Pulmonary artery endothelial cell (primary cell): ENCODE results near the gene PCDH9. TPM values are rescaled to one million over a fixed set of nuclear protein-coding genes. Genes with fewer than 3 reads are reported as not detected.

ENCODE experiments used
- DNase-seq: peaks from one replicate; pipeline ENCODE4 v3.0.0-alpha.2; 2011; ENCODE audit warnings: low read depth, low spot score
- total RNA-seq: library from RNA; depleted of rRNA; stranded (reverse); fragments of >200 nt; gene quantifications from 2 replicates; pipeline ENCODE4 v1.2.3, GENCODE V29; 2014

The PCDH9 gene
- total RNA-seq, 1 donor from 2014 or later = 2.9 TPM

DNA sequence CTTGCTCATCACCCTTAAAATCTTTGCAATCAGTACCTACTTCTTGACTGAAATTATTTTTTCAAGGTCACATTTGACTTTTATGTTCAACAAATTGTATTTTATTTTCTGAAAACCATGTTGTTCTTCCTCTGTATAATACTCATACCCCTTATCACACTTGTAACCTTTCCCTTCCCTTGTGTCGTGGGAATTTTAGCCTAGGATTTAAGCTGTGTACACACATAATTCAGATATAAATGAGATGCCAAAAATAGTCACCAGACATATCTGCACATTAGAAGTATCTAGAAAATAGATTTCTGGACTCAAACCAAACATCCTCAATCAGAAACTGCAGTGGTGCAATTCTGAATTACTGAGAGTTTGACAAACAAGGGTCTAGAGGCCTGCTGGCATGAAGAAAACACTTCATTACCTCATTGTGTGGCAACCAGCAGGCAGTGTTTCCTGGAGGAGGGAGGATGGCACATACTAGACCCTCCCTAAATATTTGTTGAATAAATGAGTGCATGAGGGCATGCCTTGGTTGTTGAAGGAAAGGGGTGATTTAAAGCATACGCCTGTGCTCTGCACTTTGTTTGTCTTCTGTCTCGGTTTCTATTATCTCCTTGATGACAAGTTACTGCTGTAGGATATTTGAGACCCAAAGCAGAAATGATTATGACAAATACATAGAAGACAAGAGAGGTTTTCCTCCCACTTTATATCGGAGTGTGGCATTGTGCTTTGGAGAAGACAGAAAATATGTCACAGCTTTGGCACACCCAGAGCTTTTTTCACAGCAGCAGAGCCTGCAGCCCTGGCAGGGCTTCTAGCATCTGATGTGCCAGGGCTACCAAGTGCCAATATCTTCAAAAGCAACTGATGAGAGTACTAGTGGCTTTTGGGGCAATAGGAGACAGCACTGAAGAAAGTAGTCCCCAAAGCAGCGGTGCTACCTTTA is 881.1 kb downstream of the PCDH9 start:
- no peak for DNase-seq

DNA sequence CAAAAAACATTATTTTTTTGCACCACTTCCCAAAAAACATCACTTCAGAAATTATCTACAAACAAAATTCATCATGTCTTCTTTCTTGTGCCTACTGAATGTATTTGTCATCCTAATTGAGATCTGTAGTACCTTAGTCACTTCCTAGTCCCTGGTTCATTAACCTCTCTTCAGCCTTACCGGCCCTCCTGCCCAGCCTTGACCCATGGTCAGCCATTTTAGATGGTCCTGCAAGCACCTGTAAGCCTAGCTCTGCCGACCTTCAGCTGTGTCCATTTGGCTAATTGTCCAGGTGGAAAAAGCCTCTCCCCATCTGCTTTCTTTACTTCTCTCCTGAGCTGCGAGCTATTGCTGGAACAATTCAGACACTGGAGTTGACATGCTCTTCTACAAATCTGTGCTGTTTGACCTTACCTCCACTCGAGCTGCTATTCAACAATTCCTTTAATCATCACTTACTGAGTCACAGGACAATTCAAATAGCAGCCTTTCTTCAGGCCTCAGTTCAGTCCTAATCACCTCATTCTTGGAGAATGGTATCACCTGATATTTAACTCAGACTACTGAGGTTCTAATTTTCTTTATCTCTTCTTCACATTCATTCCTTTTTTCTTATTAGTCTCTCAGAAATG is 882.5 kb downstream of the PCDH9 start:
- DNase-seq = no peak

DNA sequence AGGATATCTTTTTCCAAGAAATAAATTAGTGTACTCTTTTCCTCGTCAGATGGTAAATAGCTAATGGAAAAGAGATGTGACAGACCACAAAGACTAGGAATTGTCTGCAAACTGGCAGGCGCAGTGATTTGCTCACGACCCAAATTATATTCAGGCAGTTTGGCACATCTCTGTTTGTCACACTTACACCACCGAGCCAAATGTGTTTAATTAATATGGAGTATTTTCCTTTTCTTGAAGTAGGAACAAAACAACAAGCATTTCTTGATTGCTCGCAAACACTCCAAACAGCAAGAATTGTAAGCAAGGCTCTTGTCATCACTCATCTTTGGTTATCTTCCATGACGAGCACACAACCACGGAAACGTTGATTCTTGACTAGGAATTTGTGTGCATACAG is 884.2 kb downstream of the PCDH9 start:
- no peak for DNase-seq

GRCh38 chr13:66345518-66345810 is 884.7 kb downstream of the PCDH9 start:
- DNase-seq = no peak

GRCh38 chr13:66344805-66345517 is 885.2 kb downstream of the PCDH9 start:
- no peak for DNase-seq

GRCh38 chr13:66343224-66343828 is 886.8 kb downstream of the PCDH9 start:
- no peak for DNase-seq

- no peak for DNase-seq
Measured at GRCh38 chr13:66341635-66342377, 888.3 kb downstream of the PCDH9 start.

- no peak for DNase-seq
Measured at GRCh38 chr13:66339214-66339613, 890.9 kb downstream of the PCDH9 start.

GRCh38 chr13:66338542-66338941 is 891.6 kb downstream of the PCDH9 start:
- no peak for DNase-seq

- DNase-seq = no peak
Measured at GRCh38 chr13:66335626-66336025, 894.5 kb downstream of the PCDH9 start.

GRCh38 chr13:66329988-66330451 is 900.1 kb downstream of the PCDH9 start:
- DNase-seq = no peak

DNA sequence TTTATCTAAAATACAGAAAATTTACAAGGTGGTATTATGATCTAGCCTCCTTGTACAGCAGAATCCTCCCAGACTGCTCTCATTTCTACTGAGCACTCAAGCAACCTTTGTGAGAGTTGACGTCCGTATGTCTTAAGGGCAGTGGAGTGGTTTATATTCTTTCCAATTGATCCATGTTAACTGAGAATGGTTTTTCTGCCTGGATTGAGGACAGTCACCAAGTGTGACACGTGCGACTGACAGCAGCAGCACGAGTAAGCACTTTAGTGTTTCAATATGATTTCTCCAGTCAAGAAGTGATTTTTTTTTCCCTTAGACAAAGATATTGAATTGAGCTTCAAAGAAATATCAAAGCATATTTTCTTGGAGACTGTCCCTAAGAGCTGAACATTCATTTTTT is 901.7 kb downstream of the PCDH9 start:
- DNase-seq = no peak

GRCh38 chr13:66323745-66324347 is 906.3 kb downstream of the PCDH9 start:
- DNase-seq = no peak

DNA sequence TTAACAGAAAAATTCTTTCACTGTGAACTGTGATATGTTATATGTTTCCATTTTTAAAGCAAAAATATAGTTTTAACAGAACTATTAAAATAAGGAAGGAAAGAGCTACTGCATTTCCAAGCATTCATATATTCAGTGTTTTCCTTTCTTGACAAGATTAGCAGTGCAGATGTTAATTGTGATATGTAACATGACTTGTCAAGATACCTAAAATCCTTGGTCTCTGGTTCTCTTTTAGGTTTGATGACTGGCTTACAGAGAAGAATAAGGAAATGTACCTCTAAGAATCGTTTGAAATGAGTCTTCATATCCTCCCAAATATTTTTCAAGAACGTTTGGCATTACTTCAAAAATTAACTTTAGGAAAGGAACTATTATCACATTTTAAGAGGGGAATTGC is 907.2 kb downstream of the PCDH9 start:
- no peak for DNase-seq

- no peak for DNase-seq
Measured at GRCh38 chr13:66322193-66322740, 907.9 kb downstream of the PCDH9 start.

- DNase-seq = no peak
Measured at GRCh38 chr13:66314911-66315310, 915.2 kb downstream of the PCDH9 start.

- DNase-seq = no peak
Measured at GRCh38 chr13:66313413-66313812, 916.7 kb downstream of the PCDH9 start.

- DNase-seq = no peak
Measured at GRCh38 chr13:66312312-66313087, 917.6 kb downstream of the PCDH9 start.

- no peak for DNase-seq
Measured at GRCh38 chr13:66305961-66306617, 924.0 kb downstream of the PCDH9 start.
